D721Med (cell line): Measurements from ENCODE around the gene GET3.

Experiments
- DNase-seq: peaks from one replicate; pipeline ENCODE4 v3.0.0; 2011; ENCODE audit warnings: low spot score; ENCODE audit not compliant: insufficient read length
- FAIRE-seq: peaks from 2 replicates; lab custom pipeline; 2011; peaks lifted over from hg19 to GRCh38; lab: Jason Lieb, UNC
- CTCF ChIP-seq: IDR thresholded peaks from 2 replicates; pipeline ENCODE4 v1.5.1; 2012; ENCODE audit warnings: mild to moderate bottlenecking, control low read depth; ENCODE audit not compliant: insufficient read depth; ENCODE audit errors: missing control alignments

Gene GET3

GRCh38 chr19:12715102-12715501 is 22.2 kb upstream of the GET3 start:
- no peak for TF ChIP-seq CTCF
- DNase-seq: no peak
- FAIRE-seq: no peak

GRCh38 chr19:12715929-12716328 is 21.4 kb upstream of the GET3 start:
- FAIRE-seq: no peak
- no peak for TF ChIP-seq CTCF
- DNase-seq: no peak

- no peak for TF ChIP-seq CTCF
- FAIRE-seq: no peak
- DNase-seq: no peak
These were observed 17.0 kb upstream of the GET3 start for GRCh38 chr19:12720296-12720695.

GRCh38 chr19:12720851-12721655 is 16.2 kb upstream of the GET3 start:
- DNase-seq: no peak
- TF ChIP-seq CTCF: no peak
- no peak for FAIRE-seq

GRCh38 chr19:12721656-12722565 is 15.4 kb upstream of the GET3 start:
- TF ChIP-seq CTCF: no peak
- DNase-seq: peak; percentile 60
- FAIRE-seq: no peak

GRCh38 chr19:12722566-12723380 is 14.5 kb upstream of the GET3 start:
- peak; percentile 21 for FAIRE-seq
- no peak for TF ChIP-seq CTCF
- DNase-seq: peak; percentile 94
